HEK293T (cell line): ENCODE data around the gene APOL2.

Experiments used
- CTCF ChIA-PET: fragments of 350-600 bp; formaldehyde crosslinking; extraction: SDS; loops from one replicate; lab custom pipeline; 2021; ENCODE audit warnings: antibody characterized with exemption, inconsistent platforms; lab: Yijun Ruan, JAX
- POLR2A ChIA-PET: fragments of 350-600 bp; formaldehyde crosslinking; extraction: SDS; loops from one replicate; lab custom pipeline; 2020; ENCODE audit warnings: antibody characterized with exemption, inconsistent platforms; lab: Yijun Ruan, JAX
- DNase-seq: peaks from one replicate; pipeline ENCODE4 v3.0.0; 2012; ENCODE audit warnings: mixed read lengths; ENCODE audit errors: extremely low spot score
- ARNT ChIP-seq: fragments of 450-650 bp; IDR thresholded peaks from 2 replicates; pipeline ENCODE4 v1.6.1; 2017; ENCODE audit warnings: mild to moderate bottlenecking
- BHLHE40 ChIP-seq: fragments of 450-650 bp; IDR thresholded peaks from 2 replicates; pipeline ENCODE4 v1.6.1; 2016; ENCODE audit warnings: mild to moderate bottlenecking, moderate library complexity, borderline replicate concordance
- CTBP1 ChIP-seq: fragments of 450-650 bp; IDR thresholded peaks from 2 replicates; pipeline ENCODE4 v1.6.1; 2016; ENCODE audit warnings: borderline replicate concordance
- ELF4 ChIP-seq: fragments of 450-650 bp; IDR thresholded peaks from 2 replicates; pipeline ENCODE4 v1.6.1; 2017; ENCODE audit warnings: antibody characterized with exemption
- FOXA1 ChIP-seq: fragments of 450-650 bp; IDR thresholded peaks from 2 replicates; pipeline ENCODE4 v1.6.1; 2016; ENCODE audit warnings: mild to moderate bottlenecking
- FOXK2 ChIP-seq: fragments of 450-650 bp; IDR thresholded peaks from 2 replicates; pipeline ENCODE4 v1.6.1; 2016; ENCODE audit warnings: mild to moderate bottlenecking
- FOXM1 ChIP-seq: fragments of 450-650 bp; IDR thresholded peaks from 2 replicates; pipeline ENCODE4 v1.6.1; 2017; ENCODE audit warnings: mild to moderate bottlenecking, borderline replicate concordance
- HDGF ChIP-seq: fragments of 450-650 bp; IDR thresholded peaks from 2 replicates; pipeline ENCODE4 v1.6.1; 2017; ENCODE audit warnings: antibody characterized with exemption, borderline replicate concordance
- L3MBTL2 ChIP-seq: fragments of 450-650 bp; conservative IDR thresholded peaks from 2 replicates; pipeline ENCODE4 v1.6.1; 2016; ENCODE audit warnings: mild to moderate bottlenecking
- LEF1 ChIP-seq: fragments of 450-650 bp; IDR thresholded peaks from 2 replicates; pipeline ENCODE4 v1.6.1; 2017; ENCODE audit warnings: mild to moderate bottlenecking, borderline replicate concordance
- NFRKB ChIP-seq: fragments of 450-650 bp; IDR thresholded peaks from 2 replicates; pipeline ENCODE4 v1.6.1; 2016; ENCODE audit warnings: mild to moderate bottlenecking, moderate library complexity
- SP1 ChIP-seq: fragments of 450-650 bp; IDR thresholded peaks from 2 replicates; pipeline ENCODE4 v1.6.1; 2017
- SUZ12 ChIP-seq: fragments of 450-650 bp; IDR thresholded peaks from 2 replicates; pipeline ENCODE4 v1.6.1; 2016; ENCODE audit warnings: mild to moderate bottlenecking
- TARDBP ChIP-seq: fragments of 450-650 bp; IDR thresholded peaks from 2 replicates; pipeline ENCODE4 v1.6.1; 2016
- ZNF384 ChIP-seq: fragments of 450-650 bp; IDR thresholded peaks from 2 replicates; pipeline ENCODE4 v1.6.1; 2016
- TF ChIP-seq, protein P1 (sequence below): fragments of 450-650 bp; IDR thresholded peaks from 2 replicates; pipeline ENCODE4 v1.6.1; 2016

Gene APOL2

DNA sequence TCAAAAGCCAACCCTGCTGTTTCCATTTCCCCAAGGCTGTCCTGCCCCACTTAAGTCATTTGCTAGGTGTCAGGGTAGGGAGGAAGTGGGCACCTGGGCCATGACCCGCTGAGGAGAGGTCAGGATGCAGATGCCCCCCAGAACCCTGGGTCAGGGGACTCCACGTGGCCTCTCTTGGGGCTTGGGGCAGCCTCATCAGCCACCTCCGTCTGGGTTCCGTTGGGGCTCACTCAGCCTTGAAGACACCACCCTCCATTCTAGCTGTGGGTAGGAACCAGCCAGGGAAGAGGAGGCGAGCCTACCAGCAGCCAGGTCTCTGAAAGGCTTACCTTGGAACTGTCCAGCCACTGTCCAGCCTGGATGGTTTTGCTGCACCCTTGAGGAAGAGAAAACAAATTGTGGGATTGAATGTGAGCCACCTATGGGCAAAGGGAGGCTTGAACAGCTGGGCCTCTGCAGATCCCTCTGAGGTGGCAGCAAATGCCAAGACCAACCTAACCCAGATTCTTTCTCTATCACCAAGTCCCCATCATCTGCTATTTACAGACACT lies 40.3 kb downstream of the APOL2 start:
- CTCF ChIA-PET, result no interaction called here
- TF ChIP-seq NFRKB (no peak), LEF1 (no peak), ARNT (no peak), FOXM1 (no peak), FOXA1 (no peak), SUZ12 (no peak), FOXK2 (no peak), SP1 (no peak), ELF4 (no peak), BHLHE40 (no peak), TARDBP (no peak), CTBP1 (no peak), ZNF384 (no peak), HDGF (no peak), L3MBTL2 (no peak)
- TF ChIP-seq, protein P1, sequence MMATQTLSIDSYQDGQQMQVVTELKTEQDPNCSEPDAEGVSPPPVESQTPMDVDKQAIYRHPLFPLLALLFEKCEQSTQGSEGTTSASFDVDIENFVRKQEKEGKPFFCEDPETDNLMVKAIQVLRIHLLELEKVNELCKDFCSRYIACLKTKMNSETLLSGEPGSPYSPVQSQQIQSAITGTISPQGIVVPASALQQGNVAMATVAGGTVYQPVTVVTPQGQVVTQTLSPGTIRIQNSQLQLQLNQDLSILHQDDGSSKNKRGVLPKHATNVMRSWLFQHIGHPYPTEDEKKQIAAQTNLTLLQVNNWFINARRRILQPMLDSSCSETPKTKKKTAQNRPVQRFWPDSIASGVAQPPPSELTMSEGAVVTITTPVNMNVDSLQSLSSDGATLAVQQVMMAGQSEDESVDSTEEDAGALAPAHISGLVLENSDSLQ, result no peak
- POLR2A ChIA-PET, result no interaction called here
- no peak for DNase-seq

DNA sequence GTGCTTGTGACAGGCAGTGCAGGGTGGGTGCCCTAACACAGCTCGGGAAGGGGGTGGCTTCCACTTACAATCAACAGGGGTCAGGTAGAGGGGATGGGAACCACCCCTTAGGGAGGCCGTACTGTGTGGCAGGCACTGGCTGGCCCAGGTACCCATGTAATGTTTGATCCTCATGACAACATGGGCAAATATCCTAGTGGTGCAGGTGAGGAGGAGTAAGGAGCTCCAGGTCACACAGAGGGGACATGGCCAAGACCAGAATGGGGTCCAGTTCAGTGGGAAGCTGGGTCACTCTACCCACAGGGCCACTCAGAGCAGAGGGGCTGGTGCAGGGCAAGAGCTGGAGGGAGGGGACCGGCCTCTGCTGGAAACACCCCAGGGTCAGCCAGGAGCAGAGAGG lies 40.8 kb downstream of the APOL2 start:
- ChIA-PET CTCF (no interaction called here), POLR2A (interaction anchor here (1.0 kb wide), 1 partner anchor 283 kb away, joined by 3 read pairs; the partner anchor contains the start of gene TXN2)
- no peak for DNase-seq
- TF ChIP-seq SUZ12 (no peak), SP1 (no peak), NFRKB (no peak), HDGF (no peak), ZNF384 (no peak)

DNA sequence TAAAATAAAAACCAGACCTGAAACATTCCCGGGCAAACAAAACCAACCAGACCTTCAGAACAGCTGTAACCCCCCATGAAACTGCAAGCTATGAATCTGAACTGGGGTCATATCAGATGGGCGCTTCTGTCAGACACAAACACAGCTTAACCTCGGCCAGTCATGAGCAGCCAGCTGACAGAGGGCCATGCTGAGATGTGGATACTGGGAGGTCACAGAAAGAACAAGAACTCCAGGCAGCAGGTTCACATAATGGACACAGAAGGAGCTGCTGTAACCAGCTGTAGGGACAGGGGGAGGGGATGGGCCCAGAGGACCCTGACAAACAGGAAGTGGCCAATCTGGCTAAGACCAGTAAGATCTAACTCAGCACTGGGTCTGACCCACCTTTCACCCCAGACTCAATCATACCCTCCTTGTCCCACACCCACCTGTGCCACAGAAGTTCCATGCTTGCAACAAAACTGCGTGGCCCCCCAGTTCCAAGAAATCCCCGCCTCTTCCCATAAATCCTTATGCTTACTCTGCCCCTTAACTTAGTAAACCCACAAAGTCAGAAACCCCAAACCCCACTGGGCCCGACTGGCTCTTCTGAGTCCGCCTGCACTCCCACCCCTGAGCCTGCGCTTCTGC lies 41.7 kb downstream of the APOL2 start:
- CTCF ChIA-PET, result interaction anchor here (0.7 to 1.1 kb wide), 2 partner anchors 14 to 79 kb away, joined by 3 to 4 read pairs; no protein-coding TSS in a partner anchor
- TF ChIP-seq, protein P1, result no peak
- TF ChIP-seq HDGF, result no peak
- TF ChIP-seq BHLHE40, result no peak
- TF ChIP-seq CTBP1, result no peak
- no peak for TF ChIP-seq SP1
- TF ChIP-seq ELF4, result no peak
- no peak for TF ChIP-seq LEF1
- no peak for TF ChIP-seq ARNT
- no peak for TF ChIP-seq NFRKB
- no peak for TF ChIP-seq FOXA1
- TF ChIP-seq L3MBTL2, result no peak
- no peak for TF ChIP-seq TARDBP
- no peak for TF ChIP-seq FOXM1
- TF ChIP-seq FOXK2, result no peak
- no peak for TF ChIP-seq SUZ12
- TF ChIP-seq ZNF384, result no peak
- POLR2A ChIA-PET, result interaction anchor here (0.6 to 1.0 kb wide), 3 partner anchors 38 to 284 kb away, joined by 3 read pairs; partner anchors contain the start of genes APOL2 and TXN2
- DNase-seq, result no peak

DNA sequence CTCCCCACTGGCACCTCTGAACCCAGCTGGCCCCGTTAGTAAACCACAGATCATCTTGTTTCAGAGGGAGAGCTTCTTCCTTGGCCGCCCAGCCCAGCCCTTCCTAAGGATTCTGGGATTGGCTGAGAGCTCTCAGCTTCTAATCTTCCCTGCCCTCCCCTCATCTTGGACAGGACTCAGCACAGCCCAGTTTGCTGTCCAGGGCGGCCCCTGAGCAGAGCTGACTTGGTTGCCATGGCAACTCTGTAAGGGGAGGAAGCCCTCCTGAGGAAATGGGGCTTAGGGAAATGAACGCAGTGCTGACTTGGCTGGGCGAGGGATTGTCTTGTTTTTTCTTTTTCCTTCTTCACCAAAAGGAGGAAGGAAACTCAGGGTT lies 42.3 kb downstream of the APOL2 start:
- ChIA-PET CTCF (interaction anchor here (1.1 kb wide), 1 partner anchor 15 kb away, joined by 4 read pairs; no protein-coding TSS in a partner anchor), POLR2A (interaction anchor here (0.6 to 0.8 kb wide), 2 partner anchors 39 to 42 kb away, joined by 3 read pairs; partner anchors contain the start of gene APOL2)
- TF ChIP-seq FOXM1 (no peak), FOXA1 (no peak), NFRKB (no peak), HDGF (no peak), FOXK2 (no peak), SP1 (no peak), L3MBTL2 (no peak), ZNF384 (no peak), SUZ12 (no peak), ELF4 (no peak), CTBP1 (no peak), ARNT (no peak), TARDBP (no peak)
- TF ChIP-seq, protein P1, result no peak
- no peak for DNase-seq

DNA sequence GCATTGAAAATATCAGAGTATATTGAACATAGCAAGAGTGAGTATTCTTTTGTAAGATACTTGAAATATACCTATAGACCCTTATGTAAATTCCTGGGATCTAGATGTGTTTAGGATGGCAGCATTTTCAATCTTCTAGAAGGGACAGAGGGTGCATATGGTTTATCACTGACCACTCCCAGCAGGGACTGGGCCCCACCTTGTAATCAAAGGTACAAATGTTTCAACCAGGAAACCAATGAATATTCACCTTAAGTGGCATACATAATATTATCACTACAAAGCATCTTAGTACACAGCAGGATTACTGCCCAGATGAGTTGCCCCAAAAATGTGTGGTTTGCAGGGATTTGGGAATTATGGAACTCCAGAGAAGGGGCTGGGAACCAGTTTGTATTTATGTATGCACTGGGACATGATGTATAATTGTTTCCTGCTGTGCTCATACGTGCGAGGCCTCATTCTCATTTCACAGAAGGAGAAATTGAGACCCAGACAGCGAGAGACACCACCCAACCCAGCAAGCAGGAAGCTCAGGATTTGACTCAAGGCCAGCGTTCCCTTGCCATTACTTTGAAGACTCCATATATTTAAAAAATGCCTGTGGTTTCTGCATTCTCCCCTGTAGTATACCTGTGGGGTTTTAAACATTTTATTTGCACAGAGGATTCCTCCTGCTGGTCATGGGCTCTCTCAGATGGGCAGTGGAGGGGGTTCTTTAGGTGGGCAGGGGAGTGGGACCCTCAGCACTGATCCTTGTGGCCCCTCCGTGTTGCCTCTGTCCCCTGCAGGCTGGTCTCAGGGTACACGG lies 42.9 kb downstream of the APOL2 start:
- ChIA-PET POLR2A (interaction anchor here (0.8 to 1.6 kb wide), 3 partner anchors 39 to 90 kb away, joined by 3 read pairs; partner anchors contain the start of gene APOL2), CTCF (interaction anchor here (1.1 to 1.7 kb wide), 2 partner anchors 15 to 89 kb away, joined by 4 to 8 read pairs; no protein-coding TSS in a partner anchor)
- DNase-seq, result no peak
- TF ChIP-seq TARDBP, result no peak
- TF ChIP-seq FOXK2, result no peak
- no peak for TF ChIP-seq ELF4
- TF ChIP-seq HDGF, result no peak
- TF ChIP-seq SUZ12, result no peak
- TF ChIP-seq CTBP1, result no peak
- TF ChIP-seq, protein P1, result no peak
- TF ChIP-seq SP1, result no peak
- TF ChIP-seq BHLHE40, result no peak
- no peak for TF ChIP-seq ZNF384
- TF ChIP-seq FOXM1, result no peak
- TF ChIP-seq ARNT, result no peak
- TF ChIP-seq L3MBTL2, result no peak
- no peak for TF ChIP-seq NFRKB
- TF ChIP-seq FOXA1, result no peak
- no peak for TF ChIP-seq LEF1
